ENCODE data around the gene SELENOT.

The SELENOT gene, protein sequence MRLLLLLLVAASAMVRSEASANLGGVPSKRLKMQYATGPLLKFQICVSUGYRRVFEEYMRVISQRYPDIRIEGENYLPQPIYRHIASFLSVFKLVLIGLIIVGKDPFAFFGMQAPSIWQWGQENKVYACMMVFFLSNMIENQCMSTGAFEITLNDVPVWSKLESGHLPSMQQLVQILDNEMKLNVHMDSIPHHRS
- total RNA-seq: 63.2 to 172 (median 103) reads per million in 9 experiments

DNA sequence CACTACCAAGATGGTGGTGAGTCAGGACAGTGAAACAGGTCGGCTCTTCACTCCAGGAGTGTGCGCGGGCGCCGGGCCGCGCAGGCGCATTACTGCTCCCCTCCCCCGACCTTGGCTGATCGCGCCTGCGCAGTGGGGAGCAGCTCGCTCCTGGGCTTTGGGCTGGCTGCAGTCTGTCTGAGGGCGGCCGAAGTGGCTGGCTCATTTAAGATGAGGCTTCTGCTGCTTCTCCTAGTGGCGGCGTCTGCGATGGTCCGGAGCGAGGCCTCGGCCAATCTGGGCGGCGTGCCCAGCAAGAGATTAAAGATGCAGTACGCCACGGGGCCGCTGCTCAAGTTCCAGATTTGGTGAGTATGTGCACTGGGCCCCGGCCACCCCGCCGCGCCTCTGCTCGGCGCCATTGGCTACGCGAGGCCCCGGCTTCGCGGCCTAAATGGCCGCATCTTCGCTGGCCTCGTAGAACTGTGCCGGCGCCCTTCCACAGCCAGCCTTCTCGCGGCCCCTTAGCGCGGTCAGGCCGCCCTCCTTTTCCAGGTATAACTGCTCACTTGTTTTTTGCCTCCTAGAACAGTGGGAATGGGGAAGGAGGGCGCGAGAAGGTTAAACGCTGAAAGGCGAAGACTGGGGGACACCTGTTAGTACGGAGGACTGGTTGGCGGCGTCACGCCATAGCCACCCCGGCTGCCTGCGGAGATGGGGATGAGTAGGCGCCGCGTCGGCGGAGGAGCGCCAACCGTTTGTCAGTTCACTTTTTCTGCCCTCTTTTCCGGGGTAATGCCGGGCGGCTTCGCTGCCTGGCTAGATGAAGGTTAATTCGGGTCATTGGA is at the start of gene SELENOT:
SELENOT (plus strand) TSS at position 169 of the 827 bp plus-strand sequence; CDS start at position 211, 42 bp downstream.
- ATAC-seq (replicated peaks) (peak; percentile 77), DNase-seq (peak; percentile 89 to 92 (median 92))
- H3K27me3 Mint-ChIP-seq: no peaks in the 10 kb centered on the region
- peak within 1 kb of the TSS; percentile 99 to 100 for H3K27ac Mint-ChIP-seq
- peaks cover 44 to 59% of the 10 kb centered on the region in 2 donors for H3K4me1 Mint-ChIP-seq (ENCODE audit: low read depth in 2 of 2)
- no peaks in the 10 kb centered on the region for H3K9me3 Mint-ChIP-seq
- peak within 1 kb of the TSS; percentile 98 for H3K4me3 Mint-ChIP-seq
- H3K36me3 Mint-ChIP-seq (ENCODE audit: insufficient read depth): peaks cover 39% of the 10 kb centered on the region

DNA sequence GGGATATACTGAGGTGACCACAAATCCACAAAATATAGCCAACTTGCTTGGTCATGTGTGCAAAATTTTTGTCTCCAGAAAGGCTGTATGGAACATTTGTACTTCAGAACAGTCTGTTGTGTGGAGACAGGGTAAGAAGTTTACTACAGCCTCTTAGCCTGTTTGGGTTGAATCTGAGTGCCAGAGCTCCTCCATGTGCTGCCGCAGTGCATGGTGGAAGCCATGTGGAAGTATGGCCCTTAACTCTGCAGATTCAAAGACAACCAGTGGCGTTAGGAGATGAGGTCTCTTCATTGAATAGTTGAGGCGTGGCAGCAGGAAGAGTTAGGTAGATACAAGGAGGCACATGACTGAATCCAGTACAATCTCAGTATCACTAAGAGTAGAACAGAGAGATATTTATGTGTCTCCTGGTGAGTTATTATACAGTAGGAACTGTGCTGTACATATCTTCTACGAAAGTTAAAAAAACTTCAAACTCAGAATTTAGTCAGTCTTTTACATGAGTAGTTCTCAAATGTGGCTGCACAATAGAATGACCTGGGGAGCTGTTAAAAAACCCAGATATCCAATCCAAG is 47.2 kb upstream of the SELENOT start:
- Mint-ChIP-seq H3K36me3 (ENCODE audit: insufficient read depth) (peaks cover 46% of the 10 kb centered on the region), H3K27ac (no peak overlapping the region), H3K27me3 (no peaks in the 10 kb centered on the region), H3K4me1 (ENCODE audit: low read depth in 2 of 2) (peaks cover 12 to 32% of the 10 kb centered on the region in 2 donors), H3K4me3 (no peak overlapping the region), H3K9me3 (no peaks in the 10 kb centered on the region)
- ATAC-seq (replicated peaks) (no peak), DNase-seq (no peak)

DNA sequence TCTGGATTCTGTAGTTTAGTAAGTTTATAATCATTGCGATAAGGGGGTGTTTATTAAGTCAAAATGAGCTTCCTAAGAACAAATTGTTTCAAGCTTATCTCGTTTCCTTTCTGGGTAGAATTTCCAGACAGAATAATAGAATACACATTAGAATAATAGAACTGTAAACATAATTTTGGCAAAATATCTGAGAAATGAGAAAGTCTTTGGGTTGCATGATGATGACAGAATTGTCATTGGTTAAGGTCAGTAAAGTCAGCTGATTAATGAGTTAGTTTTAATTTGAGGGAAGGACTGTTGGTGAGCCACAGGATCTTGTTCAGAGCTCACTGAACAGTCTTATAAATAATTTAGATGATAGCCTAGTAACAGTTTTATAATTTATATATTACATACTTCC is 46.3 kb upstream of the SELENOT start:
- DNase-seq (no peak), ATAC-seq (replicated peaks) (no peak)
- H3K4me1 Mint-ChIP-seq (ENCODE audit: low read depth in 2 of 2): peaks cover 10 to 28% of the 10 kb centered on the region in 2 donors
- no peak overlapping the region for H3K4me3 Mint-ChIP-seq
- H3K36me3 Mint-ChIP-seq (ENCODE audit: insufficient read depth): peaks cover 46% of the 10 kb centered on the region
- no peaks in the 10 kb centered on the region for H3K27me3 Mint-ChIP-seq
- H3K27ac Mint-ChIP-seq: no peak overlapping the region
- no peaks in the 10 kb centered on the region for H3K9me3 Mint-ChIP-seq

DNA sequence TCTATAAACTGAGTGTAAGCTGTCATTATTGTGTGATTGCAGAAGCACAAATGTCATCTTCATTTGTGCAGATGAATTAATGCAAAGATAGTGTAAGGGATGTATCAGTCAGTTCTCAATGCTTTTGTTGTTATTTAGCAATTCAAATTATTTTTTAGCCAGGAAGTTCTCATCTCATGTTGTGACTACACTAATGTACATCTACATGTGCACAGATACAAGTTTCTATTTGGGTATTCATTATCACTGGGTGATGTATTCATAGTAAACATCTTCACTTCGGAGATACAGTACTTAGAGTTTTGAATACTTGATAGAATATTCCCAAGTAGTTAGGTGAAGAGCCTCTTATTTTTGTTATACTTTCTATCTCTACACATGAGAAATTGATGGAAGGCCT is 45.4 kb upstream of the SELENOT start:
- Mint-ChIP-seq H3K27me3 (no peaks in the 10 kb centered on the region), H3K27ac (peak overlapping the region in 1 of 2 donors; percentile 35), H3K4me1 (ENCODE audit: low read depth in 2 of 2) (peaks cover 8 to 28% of the 10 kb centered on the region in 2 donors), H3K9me3 (no peaks in the 10 kb centered on the region), H3K4me3 (no peak overlapping the region), H3K36me3 (ENCODE audit: insufficient read depth) (peaks cover 48% of the 10 kb centered on the region)
- ATAC-seq (replicated peaks) (no peak), DNase-seq (no peak)

DNA sequence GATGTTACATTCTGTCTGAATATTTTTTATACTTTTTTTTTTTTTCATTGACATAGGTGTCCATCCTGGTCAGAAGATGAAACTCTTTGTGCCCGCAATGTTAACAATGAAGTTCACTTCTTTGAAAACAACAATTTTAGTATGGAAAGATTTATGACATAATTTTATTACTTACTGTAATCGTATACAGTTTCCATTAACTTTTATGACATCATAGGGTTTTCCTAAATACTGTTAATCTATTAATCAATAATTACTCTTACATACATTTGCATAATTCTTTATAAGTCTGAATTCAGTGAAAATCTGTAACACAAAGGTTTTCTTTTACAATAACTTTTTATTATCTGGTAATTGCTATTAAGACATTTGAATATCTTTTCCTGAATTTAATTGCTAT is 38.9 kb upstream of the SELENOT start:
- no peak for DNase-seq
- no peak for ATAC-seq (replicated peaks)
- Mint-ChIP-seq H3K4me1 (ENCODE audit: low read depth in 2 of 2) (peaks cover 0 to 2% of the 10 kb centered on the region in 2 donors), H3K27ac (no peak overlapping the region), H3K4me3 (no peak overlapping the region), H3K36me3 (ENCODE audit: insufficient read depth) (peaks cover 76% of the 10 kb centered on the region), H3K27me3 (no peaks in the 10 kb centered on the region), H3K9me3 (no peaks in the 10 kb centered on the region)

DNA sequence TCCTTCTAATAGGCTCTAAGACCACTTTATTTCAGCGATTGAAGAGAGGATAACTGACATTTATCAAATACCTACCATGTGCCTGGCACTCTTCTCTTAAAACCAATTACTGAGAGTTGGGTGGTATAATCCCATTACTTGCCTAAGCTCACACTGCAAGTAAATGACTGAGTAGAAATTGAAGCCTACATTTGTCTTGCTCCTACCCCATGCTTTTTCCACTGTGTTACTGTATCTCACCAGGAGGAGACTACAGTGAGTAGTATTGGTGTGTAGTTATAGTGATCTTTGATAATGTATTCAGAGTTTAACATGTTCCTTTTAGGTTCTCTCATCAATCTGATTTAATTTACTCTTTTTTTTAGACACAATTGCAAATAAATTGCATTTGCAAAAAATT is 35.8 kb upstream of the SELENOT start:
- no peak for ATAC-seq (replicated peaks)
- DNase-seq: no peak
- H3K4me3 Mint-ChIP-seq: no peak overlapping the region
- H3K27me3 Mint-ChIP-seq: no peaks in the 10 kb centered on the region
- H3K4me1 Mint-ChIP-seq (ENCODE audit: low read depth in 2 of 2): no peaks in the 10 kb centered on the region
- H3K27ac Mint-ChIP-seq: no peak overlapping the region
- H3K9me3 Mint-ChIP-seq: no peaks in the 10 kb centered on the region
- H3K36me3 Mint-ChIP-seq (ENCODE audit: insufficient read depth): peaks cover 80% of the 10 kb centered on the region

DNA sequence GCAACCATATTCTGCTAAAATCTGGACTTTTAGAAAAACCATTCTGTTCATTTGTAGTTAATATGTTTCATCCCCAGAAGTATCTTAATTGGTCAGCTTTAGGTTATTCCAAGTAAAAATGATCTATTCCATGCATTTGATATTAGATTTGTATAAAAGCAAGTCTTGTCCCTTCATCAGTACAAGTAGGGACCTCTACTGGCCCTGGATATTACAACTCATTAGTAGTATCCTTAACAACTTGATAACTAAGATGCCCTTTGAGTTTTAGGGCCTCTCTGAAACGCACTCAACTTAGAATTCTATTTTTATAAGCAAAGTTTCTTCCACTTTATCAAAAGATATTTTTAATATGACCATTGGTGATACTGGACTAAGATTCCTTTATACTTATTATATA is 25.3 kb upstream of the SELENOT start:
- ATAC-seq (replicated peaks): no peak
- Mint-ChIP-seq H3K9me3 (no peaks in the 10 kb centered on the region), H3K4me3 (no peak overlapping the region), H3K36me3 (ENCODE audit: insufficient read depth) (peaks cover 71% of the 10 kb centered on the region), H3K4me1 (ENCODE audit: low read depth in 2 of 2) (peaks cover 0 to 11% of the 10 kb centered on the region in 2 donors), H3K27ac (no peak overlapping the region), H3K27me3 (no peaks in the 10 kb centered on the region)
- no peak for DNase-seq

DNA sequence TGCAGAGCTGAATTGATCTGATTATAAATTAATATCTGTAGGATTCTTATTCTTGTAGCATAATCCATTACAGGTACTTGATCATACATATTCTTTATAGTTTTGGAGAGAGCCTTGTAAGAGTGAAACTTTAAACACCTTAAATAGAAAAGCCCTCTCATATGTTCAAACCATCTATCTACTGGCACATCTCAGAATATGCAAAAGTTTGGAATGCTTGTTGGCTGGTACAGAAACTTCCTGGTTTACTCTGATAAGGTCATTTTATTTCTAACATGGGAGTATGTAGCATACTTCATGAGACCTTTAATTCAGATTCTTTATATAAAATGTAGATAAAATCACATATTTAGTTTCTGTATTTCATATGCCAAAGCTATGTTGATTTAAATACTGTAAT is 21.9 kb upstream of the SELENOT start:
- ATAC-seq (replicated peaks) (no peak), DNase-seq (no peak)
- Mint-ChIP-seq H3K9me3 (no peaks in the 10 kb centered on the region), H3K27me3 (no peaks in the 10 kb centered on the region), H3K27ac (no peak overlapping the region), H3K36me3 (ENCODE audit: insufficient read depth) (peaks cover 72% of the 10 kb centered on the region), H3K4me3 (no peak overlapping the region), H3K4me1 (ENCODE audit: low read depth in 2 of 2) (peaks cover 0 to 11% of the 10 kb centered on the region in 2 donors)

DNA sequence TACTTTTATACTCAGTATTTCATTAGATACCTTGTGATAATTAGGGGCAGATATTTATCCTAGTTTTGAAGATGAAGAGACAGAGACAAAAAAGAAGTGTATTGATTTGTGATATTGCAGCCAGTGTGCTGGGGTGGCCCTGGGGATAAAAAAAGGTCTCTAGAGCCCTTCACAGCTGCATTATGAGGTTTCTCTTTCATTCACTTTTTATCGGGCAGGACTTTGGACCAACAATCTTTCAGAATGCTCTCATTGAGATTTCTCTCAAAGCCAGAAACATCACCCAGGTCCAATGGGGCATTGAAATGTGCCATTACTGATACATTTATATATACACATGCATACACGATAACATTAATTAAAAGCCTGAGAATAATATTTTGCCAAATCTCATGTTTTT is 20.5 kb upstream of the SELENOT start:
- Mint-ChIP-seq H3K4me3 (no peak overlapping the region), H3K9me3 (no peaks in the 10 kb centered on the region), H3K27ac (peak overlapping the region in 1 of 2 donors; percentile 60), H3K4me1 (ENCODE audit: low read depth in 2 of 2) (peaks cover 0 to 5% of the 10 kb centered on the region in 2 donors), H3K27me3 (no peaks in the 10 kb centered on the region), H3K36me3 (ENCODE audit: insufficient read depth) (peaks cover 68% of the 10 kb centered on the region)
- no peak for ATAC-seq (replicated peaks)
- no peak for DNase-seq

DNA sequence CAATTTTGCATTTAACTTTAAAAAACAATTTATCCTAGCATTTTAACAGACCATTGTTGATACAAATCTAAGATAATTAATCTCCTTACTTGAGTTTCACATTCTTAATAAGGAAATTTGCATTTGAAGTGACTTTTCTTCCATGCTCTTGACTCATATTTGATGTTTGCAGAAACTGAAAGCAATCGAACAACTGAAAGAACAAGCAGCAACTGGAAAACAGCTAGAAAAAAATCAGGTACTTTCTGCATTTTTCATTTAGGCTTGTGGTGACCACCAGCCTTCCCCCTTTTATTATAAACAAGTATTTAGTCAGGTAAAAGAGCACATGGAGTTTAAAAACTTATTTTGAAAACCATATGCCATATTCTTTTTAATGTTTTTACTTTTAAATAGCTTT is 20.1 kb upstream of the SELENOT start:
- DNase-seq: no peak
- H3K4me3 Mint-ChIP-seq: no peak overlapping the region
- peaks cover 0 to 5% of the 10 kb centered on the region in 2 donors for H3K4me1 Mint-ChIP-seq (ENCODE audit: low read depth in 2 of 2)
- ATAC-seq (replicated peaks): no peak
- H3K36me3 Mint-ChIP-seq (ENCODE audit: insufficient read depth): peaks cover 68% of the 10 kb centered on the region
- H3K27ac Mint-ChIP-seq: peak overlapping the region in 1 of 2 donors; percentile 60
- H3K9me3 Mint-ChIP-seq: no peaks in the 10 kb centered on the region
- H3K27me3 Mint-ChIP-seq: no peaks in the 10 kb centered on the region

DNA sequence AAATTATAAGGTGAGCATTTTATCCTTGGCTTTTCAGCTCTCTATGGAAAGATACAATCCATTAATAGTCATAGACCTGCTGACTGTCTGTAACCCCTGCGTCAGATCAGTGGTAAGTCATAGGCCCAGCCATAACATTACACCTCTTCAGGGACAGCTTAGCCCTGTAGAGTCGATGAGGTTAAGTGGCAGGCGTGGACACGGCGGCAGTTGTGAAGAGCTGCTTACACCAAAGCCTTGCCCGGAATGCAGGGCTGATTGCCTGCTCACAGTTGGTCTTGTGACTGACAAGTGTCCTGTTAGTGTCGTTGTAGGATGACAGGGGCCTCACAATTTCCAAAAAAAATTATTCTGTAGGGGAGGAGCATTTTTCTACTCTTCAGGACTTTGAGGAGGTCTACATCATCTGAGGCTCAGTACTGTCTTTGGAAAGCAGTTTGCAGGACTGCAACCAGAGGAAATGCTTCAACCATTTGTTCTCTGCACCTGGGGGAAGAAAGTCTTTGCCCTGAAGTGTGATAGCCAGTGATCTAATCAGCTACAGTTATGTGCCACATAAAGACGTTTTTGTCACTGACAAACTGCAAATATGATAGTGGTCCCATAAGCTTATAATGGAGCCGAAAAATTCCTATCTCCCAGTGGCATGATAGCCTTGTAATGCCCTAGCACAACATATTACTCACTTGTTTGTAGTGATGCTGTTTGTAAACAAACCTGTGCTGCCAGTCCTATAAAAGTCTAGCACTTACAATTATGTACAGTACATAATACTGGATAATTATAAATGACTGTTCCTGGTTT is 14.9 kb upstream of the SELENOT start:
- Mint-ChIP-seq H3K27ac (peak overlapping the region; percentile 26 to 82), H3K9me3 (no peaks in the 10 kb centered on the region), H3K4me3 (no peak overlapping the region), H3K27me3 (no peaks in the 10 kb centered on the region), H3K36me3 (ENCODE audit: insufficient read depth) (peaks cover 28% of the 10 kb centered on the region), H3K4me1 (ENCODE audit: low read depth in 2 of 2) (peaks cover 0 to 6% of the 10 kb centered on the region in 2 donors)
- no peak for ATAC-seq (replicated peaks)
- no peak for DNase-seq

DNA sequence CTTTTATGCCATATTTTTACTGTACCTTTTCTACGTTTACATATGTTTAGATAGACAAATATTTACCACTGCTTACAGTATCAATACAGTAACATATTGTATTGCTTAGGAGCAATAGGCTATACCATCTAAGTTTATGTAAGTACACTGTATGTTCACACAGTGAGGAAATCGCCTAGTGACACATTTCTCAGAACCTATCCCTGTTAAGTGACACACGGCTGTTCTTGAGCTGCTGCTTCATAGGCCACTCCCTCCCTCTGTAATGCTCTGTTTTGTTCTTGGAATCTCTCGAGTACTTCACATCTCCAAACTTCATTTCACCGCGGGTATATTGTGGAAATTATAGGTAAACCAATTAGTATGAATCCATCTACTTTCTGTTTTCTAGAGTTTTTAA is 13.4 kb upstream of the SELENOT start:
- H3K27me3 Mint-ChIP-seq: no peaks in the 10 kb centered on the region
- H3K36me3 Mint-ChIP-seq (ENCODE audit: insufficient read depth): peaks cover 18% of the 10 kb centered on the region
- ATAC-seq (replicated peaks) (no peak), DNase-seq (no peak)
- H3K27ac Mint-ChIP-seq: peak overlapping the region in 1 of 2 donors; percentile 82
- H3K4me1 Mint-ChIP-seq (ENCODE audit: low read depth in 2 of 2): peaks cover 0 to 6% of the 10 kb centered on the region in 2 donors
- H3K9me3 Mint-ChIP-seq: no peaks in the 10 kb centered on the region
- no peak overlapping the region for H3K4me3 Mint-ChIP-seq

DNA sequence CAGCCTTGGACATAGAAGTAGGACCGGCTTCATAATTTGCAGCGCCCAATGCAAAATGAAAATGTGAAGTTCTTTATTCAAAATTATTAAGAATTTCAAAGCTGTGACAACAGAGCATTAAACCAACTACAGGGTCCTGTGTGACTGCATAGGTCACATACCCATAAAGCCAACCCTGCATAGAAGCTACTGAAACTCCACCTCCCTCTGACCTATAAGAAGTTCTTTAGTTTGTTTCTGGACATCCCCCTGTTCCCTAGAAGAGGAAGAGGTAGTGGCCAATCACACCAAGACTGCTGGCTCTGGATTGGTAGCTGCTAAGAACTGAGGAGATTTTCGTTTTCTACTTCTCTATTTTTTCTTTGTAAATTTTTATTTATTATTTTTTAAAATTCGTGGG is 9.0 kb upstream of the SELENOT start:
- Mint-ChIP-seq H3K36me3 (ENCODE audit: insufficient read depth) (peaks cover 4% of the 10 kb centered on the region), H3K4me3 (no peak overlapping the region), H3K27me3 (no peaks in the 10 kb centered on the region), H3K9me3 (no peaks in the 10 kb centered on the region), H3K27ac (no peak overlapping the region), H3K4me1 (ENCODE audit: low read depth in 2 of 2) (peaks cover 0 to 6% of the 10 kb centered on the region in 2 donors)
- DNase-seq: no peak
- ATAC-seq (replicated peaks): no peak

All from effector memory CD8-positive, alpha-beta T cell (primary cell).